ENCODE data around the gene IL32. TPM values are rescaled to one million over a fixed set of nuclear protein-coding genes. Genes with fewer than 3 reads are reported as not detected.

Gene IL32
- total RNA-seq, 1 donor from 2014 or later: 52.0 TPM

- peak; percentile 43 to 80 for DNase-seq (ENCODE audit: low read depth in 2 of 2)
Observed at GRCh38 chr16:3027983-3028715, 37.3 kb upstream of the IL32 start.

GRCh38 chr16:3028716-3029319, 36.6 kb upstream of the IL32 start:
- DNase-seq (ENCODE audit: low read depth in 2 of 2): no peak

- DNase-seq (ENCODE audit: low read depth in 2 of 2): no peak
Observed at GRCh38 chr16:3029491-3030221, 35.8 kb upstream of the IL32 start.

- no peak for DNase-seq (ENCODE audit: low read depth in 2 of 2)
Observed at GRCh38 chr16:3030222-3031212, 34.9 kb upstream of the IL32 start.

GRCh38 chr16:3032624-3033023, 32.8 kb upstream of the IL32 start:
- no peak for DNase-seq (ENCODE audit: low read depth in 2 of 2)

- no peak for DNase-seq (ENCODE audit: low read depth in 2 of 2)
Observed at GRCh38 chr16:3035289-3035971, 30.0 kb upstream of the IL32 start.

- no peak for DNase-seq (ENCODE audit: low read depth in 2 of 2)
Observed at GRCh38 chr16:3035972-3036725, 29.3 kb upstream of the IL32 start.

GRCh38 chr16:3036726-3037315, 28.6 kb upstream of the IL32 start, which contains the start of gene BICDL2:
BICDL2 (minus strand) TSS chr16:3036944; CDS start chr16:3035496, 1,448 bp downstream.
- no peak for DNase-seq (ENCODE audit: low read depth in 2 of 2)

GRCh38 chr16:3038256-3038655, 27.2 kb upstream of the IL32 start:
- no peak for DNase-seq (ENCODE audit: low read depth in 2 of 2)

- no peak for DNase-seq (ENCODE audit: low read depth in 2 of 2)
Observed at GRCh38 chr16:3038896-3039295, 26.5 kb upstream of the IL32 start.

GRCh38 chr16:3042376-3042775, 23.1 kb upstream of the IL32 start:
- no peak for DNase-seq (ENCODE audit: low read depth in 2 of 2)

GRCh38 chr16:3044708-3045107, 20.7 kb upstream of the IL32 start:
- DNase-seq (ENCODE audit: low read depth in 2 of 2): no peak

GRCh38 chr16:3045758-3046640, 19.4 kb upstream of the IL32 start, which contains the start of gene MMP25:
MMP25 (plus strand) TSS chr16:3046561; CDS start chr16:3046918, 357 bp downstream.
- DNase-seq (ENCODE audit: low read depth in 2 of 2): no peak

- DNase-seq (ENCODE audit: low read depth in 2 of 2): no peak
Observed at GRCh38 chr16:3046641-3047386, 18.6 kb upstream of the IL32 start.

- no peak for DNase-seq (ENCODE audit: low read depth in 2 of 2)
Observed at GRCh38 chr16:3047387-3047720, 18.1 kb upstream of the IL32 start.

GRCh38 chr16:3049921-3050481, 15.4 kb upstream of the IL32 start:
- DNase-seq (ENCODE audit: low read depth in 2 of 2): no peak

- DNase-seq (ENCODE audit: low read depth in 2 of 2): no peak
Observed at GRCh38 chr16:3050487-3050886, 15.0 kb upstream of the IL32 start.

GRCh38 chr16:3051009-3051408, 14.4 kb upstream of the IL32 start:
- DNase-seq (ENCODE audit: low read depth in 2 of 2): no peak

All from dermis microvascular lymphatic vessel endothelial cell (primary cell).